A549 (cell line): ENCODE data around the gene IDNK. TPM values are rescaled to one million over a fixed set of nuclear protein-coding genes. Genes with fewer than 3 reads are reported as not detected.

ENCODE experiments used
- ATAC-seq, 2 experiments: fragments of 200-7000 bp in 1 of 2; fragments of >200 bp in 1 of 2; cut with Nextera tagmentation in 1 of 2; cut with Tn5 transposase in 1 of 2; 3 replicates each; pipeline versions ENCODE4 v1.8.0 to v1.9.1; 2018 to 2020; ENCODE audit warnings: mild to moderate bottlenecking in 1 of 2, moderate library complexity in 1 of 2
- CTCF ChIA-PET: fragments of 300-600 bp; sonication (Branson Sonifier 250); formaldehyde crosslinking; extraction: SDS; loops from one replicate; lab custom pipeline; 2021; ENCODE audit warnings: antibody characterized with exemption, inconsistent platforms; lab: Yijun Ruan, JAX
- POLR2A ChIA-PET: fragments of 350-600 bp; formaldehyde crosslinking; extraction: SDS; loops from one replicate; lab custom pipeline; 2021; ENCODE audit warnings: antibody characterized with exemption, inconsistent platforms; lab: Yijun Ruan, JAX
- DNase-seq, 2 experiments: peaks; one replicate each; pipeline versions ENCODE4 v3.0.0 to v3.0.0-alpha.2; 2011 to 2016; ENCODE audit warnings: low read depth in 1 of 2, low spot score in 1 of 2
- FAIRE-seq: peaks from 2 replicates; lab custom pipeline; 2011; peaks lifted over from hg19 to GRCh38; lab: Jason Lieb, UNC
- H3K27ac ChIP-seq, 2 experiments: fragments of >200 bp; sonication (Bioruptor Twin); formaldehyde crosslinking; 3 replicates each; pipeline ENCODE4 v1.5.1; 2016 to 2017
- H3K4me1 ChIP-seq: fragments of >200 bp; sonication (Bioruptor Twin); formaldehyde crosslinking; 3 replicates; pipeline ENCODE4 v1.6.1; 2016
- H3K4me2 ChIP-seq: fragments of >200 bp; sonication (Bioruptor Twin); formaldehyde crosslinking; 3 replicates; pipeline ENCODE4 v1.6.1; 2016
- H3K4me3 ChIP-seq: fragments of >200 bp; sonication (Bioruptor Twin); formaldehyde crosslinking; 3 replicates; pipeline ENCODE4 v1.5.1; 2016
- H3K9me3 ChIP-seq: fragments of >200 bp; sonication (Bioruptor Twin); formaldehyde crosslinking; 3 replicates; pipeline ENCODE4 v1.6.1; 2016
- BHLHE40 ChIP-seq: IDR thresholded peaks from 2 replicates; pipeline ENCODE4 v1.6.1; 2012; ENCODE audit warnings: low read depth, low read length, inconsistent platforms
- CBX2 ChIP-seq: fragments of 200-600 bp; sonication (generic); IDR thresholded peaks from 2 replicates; pipeline ENCODE4 v1.6.1; 2016; ENCODE audit warnings: low read depth, mild to moderate bottlenecking, borderline replicate concordance
- CHD2 ChIP-seq: fragments of 150-350 bp; IDR thresholded peaks from 2 replicates; pipeline ENCODE4 v1.6.1; 2014; ENCODE audit warnings: low read length; ENCODE audit not compliant: partially characterized antibody
- EHF ChIP-seq: fragments of 250-450 bp; sonication (Bioruptor Pico); IDR thresholded peaks from 2 replicates; pipeline ENCODE4 v1.5.0; 2020; ENCODE audit warnings: mild to moderate bottlenecking
- FOSL2 ChIP-seq, 2 experiments: fragments of 450-650 bp in 1 of 2; fragments of >200 bp in 1 of 2; sonication (Bioruptor Twin) in 1 of 2; formaldehyde crosslinking; IDR thresholded peaks; 2 replicates each; pipeline versions ENCODE4 v1.5.0 to v1.6.1; 2016 to 2020; ENCODE audit warnings: mild to moderate bottlenecking in 1 of 2, moderate library complexity in 1 of 2
- HDAC2 ChIP-seq: fragments of 200-600 bp; sonication (generic); IDR thresholded peaks from 2 replicates; pipeline ENCODE4 v1.6.1; 2016
- HOXA7 ChIP-seq: fragments of 250-450 bp; sonication (Bioruptor Pico); IDR thresholded peaks from 2 replicates; pipeline ENCODE4 v1.5.0; 2020; ENCODE audit warnings: mild to moderate bottlenecking, moderate library complexity
- KDM5A ChIP-seq: fragments of 200-600 bp; sonication (generic); IDR thresholded peaks from 2 replicates; pipeline ENCODE4 v1.6.1; 2016; ENCODE audit warnings: antibody characterized with exemption, mild to moderate bottlenecking
- MAZ ChIP-seq: fragments of 150-350 bp; IDR thresholded peaks from 2 replicates; pipeline ENCODE4 v1.6.1; 2014; ENCODE audit warnings: antibody characterized with exemption, low read depth, low read length, borderline replicate concordance
- NFE2L2 ChIP-seq: fragments of 150-350 bp; conservative IDR thresholded peaks from 2 replicates; pipeline ENCODE4 v1.6.1; 2014; ENCODE audit warnings: low read length
- POLR2A ChIP-seq: IDR thresholded peaks from 2 replicates; pipeline ENCODE4 v1.6.1; 2012; ENCODE audit warnings: mild to moderate bottlenecking, low read length
- POLR2AphosphoS2 ChIP-seq: conservative IDR thresholded peaks from 2 replicates; pipeline ENCODE4 v1.6.1; 2012; ENCODE audit warnings: low read length, improper control_type of control experiment, inconsistent platforms
- RAD21 ChIP-seq, 2 experiments: fragments of >200 bp in 1 of 2; sonication (Bioruptor Twin) in 1 of 2; formaldehyde crosslinking in 1 of 2; IDR thresholded peaks in 1 of 2; conservative IDR thresholded peaks in 1 of 2; 2 replicates in 1 of 2; 3 replicates in 1 of 2; pipeline ENCODE4 v1.6.1; 2012 to 2018; ENCODE audit warnings: inconsistent platforms in 1 of 2
- RARB ChIP-seq: fragments of 250-450 bp; sonication (Bioruptor Pico); IDR thresholded peaks from 2 replicates; pipeline ENCODE4 v1.8.0; 2021; ENCODE audit warnings: mild to moderate bottlenecking, moderate library complexity
- RFX5 ChIP-seq: fragments of 450-650 bp; IDR thresholded peaks from 2 replicates; pipeline ENCODE4 v1.7.1; 2014; ENCODE audit warnings: antibody characterized with exemption, mild to moderate bottlenecking, moderate library complexity
- SMC3 ChIP-seq: fragments of >200 bp; sonication (Bioruptor Twin); formaldehyde crosslinking; IDR thresholded peaks from 3 replicates; pipeline ENCODE4 v1.6.1; 2018; ENCODE audit warnings: inconsistent platforms
- SREBF2 ChIP-seq: fragments of 450-650 bp; IDR thresholded peaks from 2 replicates; pipeline ENCODE4 v1.6.1; 2014; ENCODE audit warnings: mild to moderate bottlenecking, moderate library complexity
- ZFP36 ChIP-seq: fragments of 450-650 bp; IDR thresholded peaks from 2 replicates; pipeline ENCODE4 v1.6.1; 2014; ENCODE audit warnings: borderline replicate concordance; ENCODE audit not compliant: partially characterized antibody
- ZNF302 ChIP-seq: fragments of 250-450 bp; sonication (Bioruptor Pico); IDR thresholded peaks from 2 replicates; pipeline ENCODE4 v1.9.0; 2021; ENCODE audit warnings: inconsistent platforms, mild to moderate bottlenecking, moderate library complexity
- ZSCAN20 ChIP-seq: fragments of 250-450 bp; sonication (Bioruptor Pico); IDR thresholded peaks from 2 replicates; pipeline ENCODE4 v1.8.0; 2022; ENCODE audit warnings: mild to moderate bottlenecking, moderate library complexity
- WGBS: methylation state at CpG from one replicate; pipeline ENCODE4 v1.1.6; 2017; ENCODE audit errors: missing lambda C conversion rate; 5-methylcytosine and 5-hydroxymethylcytosine counted together
- polyA plus RNA-seq, 4 experiments: library from polyadenylated mRNA; depleted of rRNA in 3 of 4; stranded (reverse); fragments of >200 nt; fragmentation: RNase III in 1 of 4; extraction: RNeasy Plus Mini Kit Qiagen cat#74134 plus additional on column Dnase treatment in 1 of 4; gene quantifications; 2 replicates in 3 of 4; 3 replicates in 1 of 4; pipeline ENCODE4 v1.2.3, GENCODE V29; 2011 to 2017
- TF ChIP-seq, protein P1 (sequence below): fragments of 150-350 bp; IDR thresholded peaks from 2 replicates; pipeline ENCODE4 v1.6.1; 2014; ENCODE audit warnings: low read depth, mild to moderate bottlenecking, low read length

IDNK gene
- polyA plus RNA-seq, 2 of the 4 experiments (the other 2 are of a cell fraction), result 10.9 to 16.2 TPM

DNA sequence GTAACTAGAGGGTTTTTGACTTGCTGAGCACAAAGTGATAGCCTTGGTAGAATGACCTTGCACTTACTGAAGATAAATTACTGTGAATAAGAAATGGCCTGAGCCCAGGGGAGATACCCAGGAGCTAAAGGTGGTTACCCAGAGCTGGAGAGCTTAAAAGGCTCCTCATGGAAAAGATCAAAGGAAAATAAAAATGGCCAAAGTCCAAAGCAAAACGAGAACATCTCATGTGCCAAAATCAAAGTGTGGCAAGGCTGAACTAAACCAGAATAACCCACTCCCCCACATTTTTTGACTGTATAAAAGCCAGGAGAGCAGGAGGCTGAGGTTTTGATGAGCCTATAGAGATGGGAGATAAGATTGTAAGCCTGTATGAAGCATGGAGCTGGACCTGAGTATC is 14.4 kb downstream of the IDNK start:
- FAIRE-seq (no peak), DNase-seq (no peak), ATAC-seq (no peak)
- Histone ChIP-seq H3K4me2 (no peak overlapping the region), H3K4me1 (no peaks in the 10 kb centered on the region), H3K27ac (no peak overlapping the region), H3K4me3 (no peak overlapping the region), H3K9me3 (no peaks in the 10 kb centered on the region)
- ChIA-PET CTCF (interaction anchor here (1.5 to 4.1 kb wide), 4 partner anchors 8 to 16 kb away, joined by 4 to 28 read pairs (median 12); partner anchors contain the start of gene IDNK), POLR2A (no interaction called here)
- TF ChIP-seq ZFP36, result no peak
- no peak for TF ChIP-seq POLR2A
- no peak for TF ChIP-seq HDAC2
- 64% methylated on average over 1 of the region's 1 CpG for WGBS

DNA sequence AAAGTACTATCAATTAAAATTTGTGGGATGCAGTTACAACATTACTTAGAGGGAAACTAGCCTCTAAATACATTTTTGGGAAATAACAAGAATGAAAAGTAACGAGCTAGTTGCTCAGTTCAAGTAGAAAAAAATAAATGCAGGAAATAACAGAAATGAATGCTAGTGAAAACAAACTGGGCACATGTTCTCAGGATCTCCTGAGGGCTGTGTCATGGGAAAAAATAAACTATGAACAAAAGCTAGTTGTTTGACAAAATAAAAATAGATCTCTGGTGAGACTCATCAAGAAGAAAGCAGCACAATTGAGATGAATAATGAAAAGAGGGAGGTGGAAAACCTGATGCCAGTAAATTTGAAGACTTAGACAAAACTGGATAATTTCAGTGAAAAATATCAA is 16.3 kb downstream of the IDNK start:
- no peak for FAIRE-seq

DNA sequence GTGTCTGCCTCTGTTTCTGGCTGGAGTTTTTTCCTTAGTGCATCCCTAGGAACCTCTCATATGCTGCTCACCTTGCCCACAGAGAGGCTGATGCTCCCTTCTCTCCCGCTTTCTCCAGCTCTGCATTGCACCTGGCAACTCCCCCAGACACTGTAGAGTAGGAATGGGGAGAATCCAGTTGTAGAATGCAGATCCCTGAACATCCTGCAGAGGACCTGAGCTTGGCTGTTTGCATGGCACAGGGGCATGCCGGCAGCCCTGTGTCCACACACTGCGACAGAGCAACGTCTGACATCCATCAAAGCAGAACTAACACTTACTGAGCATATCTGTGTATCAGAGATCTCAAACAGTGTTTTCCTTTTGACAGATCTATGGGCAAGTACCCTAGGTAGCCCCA is 19.9 kb downstream of the IDNK start:
- no peak overlapping the region for H3K4me2 ChIP-seq
- no peak for TF ChIP-seq CBX2
- TF ChIP-seq RFX5, result no peak
- no peak for TF ChIP-seq ZSCAN20 (CRISPR knock-in tag)
- TF ChIP-seq RAD21 (conservative IDR thresholded peaks at IDR 0.05 in 1 of 2, IDR thresholded peaks at IDR 0.05 in 1 of 2), result no peak
- no peak for TF ChIP-seq EHF (CRISPR knock-in tag)
- TF ChIP-seq HOXA7 (CRISPR knock-in tag), result no peak
- TF ChIP-seq, all 56 proteins: peak for 0
- CTCF ChIA-PET, result interaction anchor here (1.5 kb wide), 1 partner anchor 9 kb away, joined by 3 read pairs; no protein-coding TSS in a partner anchor
- Histone ChIP-seq H3K27ac (no peak overlapping the region), H3K4me1 (no peaks in the 10 kb centered on the region), H3K4me3 (no peak overlapping the region), H3K9me3 (no peaks in the 10 kb centered on the region)
- 79% methylated on average over 4 of the region's 4 CpGs for WGBS
- DNase-seq (no peak), ATAC-seq (peak; percentile 62 to 70; a peak in 5 of 6 replicates), FAIRE-seq (no peak)
- POLR2A ChIA-PET, result no interaction called here

More for the DNA sequence above, 16.3 kb downstream of the IDNK start:
- H3K4me1 ChIP-seq, result no peaks in the 10 kb centered on the region
- H3K4me2 ChIP-seq, result no peak overlapping the region
- ChIA-PET CTCF (interaction anchor here (1.4 to 4.1 kb wide), 4 partner anchors 8 to 23 kb away, joined by 3 to 28 read pairs (median 4); partner anchors contain the start of gene IDNK), POLR2A (no interaction called here)
- ATAC-seq (no peak), DNase-seq (no peak)
- H3K27ac ChIP-seq, result no peak overlapping the region
- WGBS, result 85% methylated on average over 1 of the region's 1 CpG
- H3K9me3 ChIP-seq, result no peaks in the 10 kb centered on the region
- TF ChIP-seq MAZ, result no peak
- no peak for TF ChIP-seq SREBF2
- no peak for TF ChIP-seq RARB (CRISPR knock-in tag)
- TF ChIP-seq ZSCAN20 (CRISPR knock-in tag), result no peak
- TF ChIP-seq ZNF302 (CRISPR knock-in tag), result no peak
- TF ChIP-seq, protein P1, sequence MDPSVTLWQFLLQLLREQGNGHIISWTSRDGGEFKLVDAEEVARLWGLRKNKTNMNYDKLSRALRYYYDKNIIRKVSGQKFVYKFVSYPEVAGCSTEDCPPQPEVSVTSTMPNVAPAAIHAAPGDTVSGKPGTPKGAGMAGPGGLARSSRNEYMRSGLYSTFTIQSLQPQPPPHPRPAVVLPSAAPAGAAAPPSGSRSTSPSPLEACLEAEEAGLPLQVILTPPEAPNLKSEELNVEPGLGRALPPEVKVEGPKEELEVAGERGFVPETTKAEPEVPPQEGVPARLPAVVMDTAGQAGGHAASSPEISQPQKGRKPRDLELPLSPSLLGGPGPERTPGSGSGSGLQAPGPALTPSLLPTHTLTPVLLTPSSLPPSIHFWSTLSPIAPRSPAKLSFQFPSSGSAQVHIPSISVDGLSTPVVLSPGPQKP, result no peak
- no peak for TF ChIP-seq BHLHE40
- TF ChIP-seq FOSL2 (IDR thresholded peaks at IDR 0.05), result no peak
- no peak for TF ChIP-seq FOSL2 (CRISPR knock-in tag; IDR thresholded peaks at IDR 0.05)
- no peak for TF ChIP-seq NFE2L2
- TF ChIP-seq SMC3, result no peak
- no peak for TF ChIP-seq KDM5A
- no peak for TF ChIP-seq POLR2AphosphoS2
- TF ChIP-seq POLR2A, result no peak
- no peak for TF ChIP-seq CHD2
- no peak overlapping the region for H3K4me3 ChIP-seq
